H7 (cell line): ENCODE measurements around the gene PLGRKT. TPM values are rescaled to one million over a fixed set of nuclear protein-coding genes. Genes with fewer than 3 reads are reported as not detected.
A peak's percentile ranks its signal among the peaks of the same experiment; 100 is the strongest.
"Not testable (repeated sequence)": the region's sequence is repeated elsewhere in the genome, so short reads cannot be mapped to it uniquely, and the experiment has no call there.

Source experiments
- DNase-seq: peaks from one replicate; pipeline ENCODE4 v3.0.0; 2012
- H3K27me3 ChIP-seq: 2 replicates; pipeline ENCODE4 v1.6.0; 2011; ENCODE audit warnings: mild to moderate bottlenecking, low read length; ENCODE audit not compliant: control insufficient read depth, insufficient read depth
- H3K36me3 ChIP-seq: replicated peaks from 2 replicates; pipeline ENCODE4 v1.5.1; 2011; ENCODE audit warnings: low read length; ENCODE audit not compliant: control insufficient read depth, insufficient read depth
- H3K4me3 ChIP-seq: 2 replicates; pipeline ENCODE4 v1.5.1; 2011; ENCODE audit warnings: low read depth, mild to moderate bottlenecking, control low read depth, low read length, moderate library complexity; ENCODE audit not compliant: insufficient read depth
- total RNA-seq: library from RNA; depleted of rRNA; stranded (reverse); fragments of >200 nt; shearing (Covaris generic); gene quantifications from 2 replicates; pipeline ENCODE4 v1.2.3, GENCODE V29; 2014

PLGRKT gene
- total RNA-seq, 1 experiment from 2014 or later: 28.2 TPM

DNA sequence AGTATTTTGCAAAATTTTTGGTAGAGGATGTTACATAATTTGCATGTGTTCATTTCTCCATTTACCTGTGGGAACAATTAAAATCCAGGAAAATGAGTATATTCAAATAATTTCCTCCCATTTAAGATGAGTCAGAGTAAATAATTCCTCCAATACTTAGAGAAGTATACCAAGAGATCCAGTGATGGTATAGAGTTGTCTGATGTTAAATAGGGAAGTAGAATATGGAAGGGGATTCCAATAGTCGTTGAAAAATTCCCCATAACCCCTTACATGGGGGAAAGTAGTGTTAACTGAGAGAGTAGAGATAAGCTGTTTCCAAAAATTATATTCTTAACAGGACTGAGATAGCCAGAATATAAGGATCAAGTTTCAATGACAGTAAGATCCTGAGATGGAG is 28.3 kb upstream of the PLGRKT start:
- DNase-seq: no peak
- Histone ChIP-seq H3K4me3 (no peak overlapping the region), H3K27me3 (no peaks in the 10 kb centered on the region), H3K36me3 (no peaks in the 10 kb centered on the region)

DNA sequence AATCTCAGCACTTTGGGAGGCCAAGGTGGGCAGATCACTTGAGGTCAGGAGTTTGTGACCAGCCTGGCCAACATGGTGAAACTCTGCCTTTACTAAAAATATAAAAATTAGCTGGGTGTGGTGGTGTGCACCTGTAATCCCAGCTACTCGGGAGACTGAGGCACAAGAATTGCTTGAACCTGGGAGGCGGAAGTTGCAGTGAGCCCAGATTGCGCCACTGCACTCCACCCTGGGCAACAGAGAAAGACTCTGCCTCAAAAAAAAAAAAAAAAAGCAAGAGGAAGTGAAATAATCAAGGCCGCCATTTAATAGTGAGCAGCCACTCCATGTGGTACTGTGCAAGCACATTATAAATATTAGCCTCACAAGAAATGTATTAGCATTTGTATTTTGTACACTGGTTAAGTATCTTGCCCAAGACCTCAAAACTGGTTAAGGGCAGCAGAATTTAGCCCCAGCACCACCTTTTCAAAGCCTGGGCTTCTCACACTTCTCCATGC is 27.2 kb upstream of the PLGRKT start:
- not testable (repeated sequence) for DNase-seq, H3K27me3 ChIP-seq, H3K36me3 ChIP-seq, H3K4me3 ChIP-seq

DNA sequence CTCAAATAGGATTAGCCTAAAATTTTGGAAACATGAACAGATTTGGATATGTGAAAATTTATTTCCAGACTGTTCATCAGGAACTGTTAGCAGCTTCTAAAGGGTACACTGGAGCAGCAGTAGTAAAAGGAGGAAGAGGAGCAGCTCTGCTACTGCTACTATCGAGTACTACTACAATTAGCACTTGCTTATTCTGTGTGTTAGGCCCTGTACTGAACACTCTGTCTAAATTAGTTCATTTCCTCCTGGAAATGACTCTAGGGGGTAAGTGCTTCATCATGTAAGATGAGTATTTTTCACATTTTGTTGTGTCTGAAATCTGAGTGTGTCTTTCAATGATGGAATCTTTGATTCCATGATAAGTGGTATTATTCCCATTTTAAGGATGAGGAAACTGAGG is 22.4 kb upstream of the PLGRKT start:
- no peak for DNase-seq
- Histone ChIP-seq H3K4me3 (no peak overlapping the region), H3K36me3 (no peaks in the 10 kb centered on the region), H3K27me3 (no peaks in the 10 kb centered on the region)

DNA sequence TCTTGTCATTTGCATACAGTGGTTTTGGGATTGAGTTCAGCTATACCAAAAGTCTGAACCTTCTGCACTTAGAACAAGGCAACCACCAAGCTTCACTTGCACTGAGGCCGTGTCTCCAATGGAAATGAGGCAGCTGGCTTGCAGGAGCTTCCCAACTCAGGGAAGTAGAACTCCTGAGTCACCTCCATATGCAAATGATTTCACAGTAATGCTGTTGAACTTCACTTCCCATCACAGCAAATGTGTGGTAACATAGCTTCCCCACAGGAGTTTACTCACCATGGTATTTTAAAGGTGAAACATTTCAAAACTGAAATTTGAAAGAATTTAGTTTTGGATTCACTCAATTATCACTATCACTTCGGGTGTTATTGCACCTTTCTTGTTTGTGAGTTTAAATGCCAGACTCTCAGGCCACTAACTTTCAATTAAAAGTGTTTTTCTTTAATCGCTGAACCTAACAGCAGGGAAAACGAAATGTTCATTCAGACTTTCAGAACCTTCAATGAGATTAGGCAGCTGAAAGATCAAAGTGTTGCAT is 21.6 kb upstream of the PLGRKT start:
- no peaks in the 10 kb centered on the region for H3K36me3 ChIP-seq
- H3K4me3 ChIP-seq: no peak overlapping the region
- H3K27me3 ChIP-seq: no peaks in the 10 kb centered on the region
- DNase-seq: no peak

DNA sequence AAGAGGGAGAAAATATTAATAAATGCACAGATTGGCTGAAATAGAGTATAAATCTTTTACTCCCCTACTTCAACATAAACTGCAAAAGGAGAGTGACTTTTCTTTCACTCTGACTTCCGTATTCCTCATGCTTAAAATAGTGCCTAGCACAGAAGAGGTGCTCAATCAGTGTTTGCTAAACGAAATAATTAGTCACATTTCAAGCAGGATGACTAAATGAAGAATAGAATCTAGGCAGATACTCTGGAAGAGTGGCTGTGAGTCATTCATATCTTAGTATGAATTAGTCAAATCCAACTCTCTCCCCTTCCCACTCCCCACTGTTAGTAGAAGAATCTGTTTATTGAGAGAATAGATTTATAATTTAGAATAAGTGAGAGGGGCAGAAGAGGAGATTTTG is 17.5 kb upstream of the PLGRKT start:
- no peaks in the 10 kb centered on the region for H3K27me3 ChIP-seq
- H3K4me3 ChIP-seq: no peak overlapping the region
- H3K36me3 ChIP-seq: no peaks in the 10 kb centered on the region
- DNase-seq: no peak

DNA sequence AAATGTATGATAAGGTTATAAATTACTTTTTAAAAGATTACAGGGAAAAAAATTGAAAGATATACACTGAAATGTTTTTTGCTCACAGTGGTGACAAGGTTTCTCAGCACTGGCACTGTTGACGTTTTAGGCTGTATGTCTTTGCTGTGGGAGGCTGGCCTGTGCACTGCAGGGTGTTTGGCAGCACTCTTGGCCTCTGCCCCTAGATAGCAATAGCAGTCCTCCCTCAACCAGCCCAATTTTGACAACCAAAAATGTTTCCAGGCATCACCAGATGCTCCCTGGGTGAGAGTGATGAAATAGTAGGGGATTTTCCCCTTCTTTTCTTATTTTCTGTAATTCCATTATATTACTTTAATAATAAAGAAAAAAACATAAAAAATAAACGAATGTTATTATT is 15.9 kb upstream of the PLGRKT start:
- Histone ChIP-seq H3K27me3 (no peaks in the 10 kb centered on the region), H3K36me3 (no peaks in the 10 kb centered on the region), H3K4me3 (no peak overlapping the region)
- DNase-seq: no peak

DNA sequence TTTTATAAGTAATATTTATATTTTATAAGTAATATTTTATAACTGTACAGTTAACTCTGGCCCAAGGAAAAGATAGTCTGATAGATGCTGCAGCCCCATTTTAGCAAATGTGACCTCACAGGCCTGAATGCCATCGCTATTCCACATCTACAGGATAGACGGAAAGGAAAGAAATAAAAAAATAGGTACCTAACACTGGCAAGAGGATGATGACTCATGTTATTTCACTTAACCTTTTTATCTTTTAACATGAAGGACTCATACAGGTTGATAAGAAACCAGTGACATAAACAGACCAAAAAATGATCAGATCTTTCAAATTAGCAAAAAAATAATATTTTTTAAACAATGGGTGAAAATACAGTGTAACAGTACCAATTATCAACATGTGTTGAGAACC is 15.3 kb upstream of the PLGRKT start:
- Histone ChIP-seq H3K4me3 (no peak overlapping the region), H3K36me3 (no peaks in the 10 kb centered on the region), H3K27me3 (no peaks in the 10 kb centered on the region)
- no peak for DNase-seq

DNA sequence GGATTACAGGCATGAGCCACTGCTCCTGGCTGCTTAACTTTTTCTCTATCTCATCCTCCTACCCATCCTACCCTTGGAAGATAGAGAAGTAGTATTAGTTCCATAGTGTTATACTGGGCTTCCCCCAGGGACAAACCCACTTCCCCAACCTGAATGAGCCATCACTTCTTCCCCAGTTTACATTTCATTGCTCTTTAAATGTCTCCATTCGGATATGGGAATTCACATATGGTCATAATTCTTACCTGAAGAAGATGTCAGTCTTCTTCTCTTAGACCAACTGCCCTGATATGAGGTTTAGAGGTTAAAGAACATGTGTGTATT is 14.5 kb upstream of the PLGRKT start:
- DNase-seq: no peak
- H3K36me3 ChIP-seq: no peaks in the 10 kb centered on the region
- H3K27me3 ChIP-seq: peaks cover 1% of the 10 kb centered on the region; the same call in 1 of the 2 replicates
- no peak overlapping the region for H3K4me3 ChIP-seq

DNA sequence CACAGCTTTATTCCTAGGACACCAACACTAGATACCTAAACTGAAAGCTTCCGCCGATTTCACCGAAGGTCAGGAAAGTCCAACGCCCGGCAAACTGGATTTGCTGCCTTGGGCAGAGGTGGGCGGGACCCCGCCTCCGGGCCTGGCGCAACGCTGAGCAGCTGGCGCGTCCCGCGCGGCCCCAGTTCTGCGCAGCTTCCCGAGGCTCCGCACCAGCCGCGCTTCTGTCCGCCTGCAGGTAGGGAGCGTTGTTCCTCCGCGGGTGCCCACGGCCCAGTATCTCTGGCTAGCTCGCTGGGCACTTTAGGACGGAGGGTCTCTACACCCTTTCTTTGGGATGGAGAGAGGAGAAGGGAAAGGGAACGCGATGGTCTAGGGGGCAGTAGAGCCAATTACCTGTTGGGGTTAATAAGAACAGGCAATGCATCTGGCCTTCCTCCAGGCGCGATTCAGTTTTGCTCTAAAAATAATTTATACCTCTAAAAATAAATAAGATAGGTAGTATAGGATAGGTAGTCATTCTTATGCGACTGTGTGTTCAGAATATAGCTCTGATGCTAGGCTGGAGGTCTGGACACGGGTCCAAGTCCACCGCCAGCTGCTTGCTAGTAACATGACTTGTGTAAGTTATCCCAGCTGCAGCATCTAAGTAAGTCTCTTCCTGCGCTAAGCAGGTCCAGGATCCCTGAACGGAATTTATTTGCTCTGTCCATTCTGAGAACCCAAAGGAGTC is 12.8 kb upstream of the PLGRKT start, which contains the start of gene CD274:
Gene CD274, plus strand, starts transcription at position 184 of the 733 bp plus-strand sequence. CDS start 5,572 bp downstream, outside the sequence.
- peak within 1 kb of the TSS; percentile 24 for H3K4me3 ChIP-seq
- H3K36me3 ChIP-seq: no peaks in the 10 kb centered on the region
- H3K27me3 ChIP-seq: peaks cover 1% of the 10 kb centered on the region; the same call in 1 of the 2 replicates
- DNase-seq: peak; percentile 74

DNA sequence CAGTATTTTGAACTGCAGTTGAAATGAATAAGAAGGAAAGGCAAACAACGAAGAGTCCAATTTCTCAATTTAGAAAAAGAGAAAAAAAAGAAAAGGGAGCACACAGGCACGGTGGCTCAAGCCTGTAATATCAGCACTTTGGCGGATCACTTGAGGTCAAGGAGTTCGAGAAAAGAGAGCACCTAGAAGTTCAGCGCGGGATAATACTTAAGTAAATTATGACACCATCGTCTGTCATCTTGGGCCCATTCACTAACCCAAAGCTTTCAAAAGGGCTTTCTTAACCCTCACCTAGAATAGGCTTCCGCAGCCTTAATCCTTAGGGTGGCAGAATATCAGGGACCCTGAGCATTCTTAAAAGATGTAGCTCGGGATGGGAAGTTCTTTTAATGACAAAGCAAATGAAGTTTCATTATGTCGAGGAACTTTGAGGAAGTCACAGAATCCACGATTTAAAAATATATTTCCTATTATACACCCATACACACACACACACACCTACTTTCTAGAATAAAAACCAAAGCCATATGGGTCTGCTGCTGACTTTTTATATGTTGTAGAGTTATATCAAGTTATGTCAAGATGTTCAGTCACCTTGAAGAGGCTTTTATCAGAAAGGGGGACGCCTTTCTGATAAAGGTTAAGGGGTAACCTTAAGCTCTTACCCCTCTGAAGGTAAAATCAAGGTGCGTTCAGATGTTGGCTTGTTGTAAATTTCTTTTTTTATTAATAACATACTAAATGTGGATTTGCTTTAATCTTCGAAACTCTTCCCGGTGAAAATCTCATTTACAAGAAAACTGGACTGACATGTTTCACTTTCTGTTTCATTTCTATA is 12.0 kb upstream of the PLGRKT start:
- no peaks in the 10 kb centered on the region for H3K36me3 ChIP-seq
- no peak for DNase-seq
- no peak overlapping the region for H3K4me3 ChIP-seq
- peaks cover 1% of the 10 kb centered on the region; the same call in 1 of the 2 replicates for H3K27me3 ChIP-seq

DNA sequence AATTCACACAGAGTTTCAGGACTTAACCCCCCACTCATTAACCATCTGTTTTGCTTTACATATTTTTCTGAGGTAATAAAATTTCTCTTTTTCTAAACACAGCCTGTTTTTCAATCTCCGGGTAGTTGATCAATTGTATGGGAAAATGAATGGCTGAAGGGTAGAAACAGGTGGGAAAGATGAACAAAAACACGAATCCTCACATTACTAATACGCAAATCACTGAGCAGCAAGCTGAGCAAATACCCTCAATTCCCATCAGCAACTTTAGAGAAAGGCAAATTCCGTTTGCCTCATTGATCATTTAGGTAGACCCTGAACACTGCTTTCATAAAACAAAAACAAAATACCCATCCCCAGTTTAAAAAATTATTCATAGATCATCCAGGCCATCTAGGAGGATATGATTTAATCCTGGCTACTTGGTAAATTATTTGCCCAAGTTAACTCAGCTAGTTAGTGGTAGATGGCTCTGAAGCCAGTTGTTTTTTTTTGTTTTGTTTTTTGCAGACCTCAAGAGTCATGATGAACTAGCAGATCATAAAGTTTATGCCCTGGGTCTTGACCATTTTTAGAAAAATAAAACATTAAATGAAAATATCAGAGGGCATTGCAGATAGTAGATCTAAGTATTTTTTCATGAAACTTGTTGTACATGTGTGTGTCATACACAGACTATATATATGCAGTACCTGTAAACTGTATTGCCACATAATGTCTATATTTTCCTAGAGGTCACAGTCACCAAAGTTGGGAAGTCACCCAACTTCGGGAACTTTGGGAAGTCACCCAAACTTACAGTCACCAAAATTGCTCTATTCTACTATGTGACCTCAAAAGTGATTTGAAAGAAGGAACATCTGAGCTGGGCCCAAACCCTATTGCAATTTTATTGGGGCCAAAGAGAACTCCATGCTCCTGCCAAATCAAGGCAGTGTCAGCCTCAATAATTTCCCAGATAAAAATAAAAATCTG is 11.0 kb upstream of the PLGRKT start:
- no peaks in the 10 kb centered on the region for H3K36me3 ChIP-seq
- no peak overlapping the region for H3K4me3 ChIP-seq
- H3K27me3 ChIP-seq: peaks cover 1% of the 10 kb centered on the region; the same call in 1 of the 2 replicates
- no peak for DNase-seq

DNA sequence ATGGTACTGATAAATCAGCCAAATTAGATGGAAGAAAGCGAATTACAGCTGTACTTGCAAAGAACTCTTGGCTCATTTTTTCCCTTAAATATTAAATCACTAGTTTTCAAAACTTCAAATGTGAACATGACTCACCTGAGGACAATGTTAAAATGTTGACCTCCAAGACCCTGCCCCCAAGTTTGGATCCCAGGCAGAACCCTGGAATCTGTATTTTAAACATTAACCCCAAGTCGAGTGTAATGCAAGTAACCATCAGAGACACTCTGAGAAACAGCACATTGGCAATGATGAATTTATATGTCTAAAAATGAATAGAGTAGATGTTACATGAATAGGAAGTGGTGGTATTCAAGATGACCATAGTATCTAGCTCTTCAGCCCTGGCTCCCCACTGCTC is 10.3 kb upstream of the PLGRKT start:
- H3K27me3 ChIP-seq: peaks cover 1% of the 10 kb centered on the region; the same call in 1 of the 2 replicates
- no peak overlapping the region for H3K4me3 ChIP-seq

DNA sequence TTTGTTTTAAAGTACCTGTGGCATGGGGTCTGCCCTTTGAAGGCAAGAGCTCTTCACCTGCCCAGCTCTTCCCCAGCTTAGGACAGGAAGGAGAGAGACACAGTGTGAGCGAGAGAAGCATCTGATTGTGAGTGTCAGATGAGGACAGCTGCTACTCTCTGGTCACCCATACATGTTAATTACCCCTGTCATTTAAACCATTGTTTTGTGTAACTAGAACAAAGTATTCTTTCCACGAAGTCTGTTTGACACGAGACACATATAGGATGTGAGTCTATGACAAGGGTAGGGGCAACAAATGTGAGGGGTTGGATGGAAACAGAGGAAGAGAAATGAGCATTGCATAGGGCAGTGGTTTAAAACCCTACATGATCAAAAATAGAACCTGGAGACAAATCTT is 9.6 kb upstream of the PLGRKT start:
- DNase-seq: no peak
- no peak overlapping the region for H3K4me3 ChIP-seq
- H3K27me3 ChIP-seq: peaks cover 1% of the 10 kb centered on the region; the same call in 1 of the 2 replicates
- no peaks in the 10 kb centered on the region for H3K36me3 ChIP-seq

More for the DNA sequence above, 10.3 kb upstream of the PLGRKT start:
- DNase-seq: no peak
- H3K36me3 ChIP-seq: no peaks in the 10 kb centered on the region
